Measurements from ENCODE around the gene RPL7L1.
A peak's percentile ranks its signal among the peaks of the same experiment; 100 is the strongest.

RPL7L1 gene

GRCh38 chr6:42879372-42880239 lies at the start of gene RPL7L1:
RPL7L1 (plus strand) TSS chr6:42879616; CDS start chr6:42879911, 295 bp downstream.
- Mint-ChIP-seq H3K4me1 (peaks cover 42% of the 10 kb centered on the region), H3K4me3 (peak within 1 kb of the TSS; percentile 90), H3K27ac (peak within 1 kb of the TSS; percentile 95), H3K36me3 (peaks cover 17% of the 10 kb centered on the region), H3K9me3 (no peaks in the 10 kb centered on the region), H3K27me3 (no peaks in the 10 kb centered on the region)
- CTCF ChIA-PET, result interaction anchor here (1.0 to 5.2 kb wide), 9 partner anchors 10 to 332 kb away, joined by 3 to 38 read pairs (median 4); partner anchors contain the start of gene TBCC
- DNase-seq, result peak; percentile 88

GRCh38 chr6:42831237-42831636 lies 48.2 kb upstream of the RPL7L1 start:
- no peak for DNase-seq
- Mint-ChIP-seq H3K27ac (no peak overlapping the region), H3K4me3 (no peak overlapping the region), H3K27me3 (no peaks in the 10 kb centered on the region), H3K36me3 (peaks cover 50% of the 10 kb centered on the region), H3K9me3 (no peaks in the 10 kb centered on the region), H3K4me1 (no peaks in the 10 kb centered on the region)
- CTCF ChIA-PET, result interaction anchor here (1.0 kb wide), 1 partner anchor 10 kb away, joined by 3 read pairs; no protein-coding TSS in a partner anchor

- CTCF ChIA-PET, result no interaction called here
- no peak for DNase-seq
- H3K4me3 Mint-ChIP-seq, result no peak overlapping the region
- H3K27ac Mint-ChIP-seq, result no peak overlapping the region
- H3K36me3 Mint-ChIP-seq, result peaks cover 32% of the 10 kb centered on the region
- H3K27me3 Mint-ChIP-seq, result no peaks in the 10 kb centered on the region
- H3K9me3 Mint-ChIP-seq, result no peaks in the 10 kb centered on the region
- H3K4me1 Mint-ChIP-seq, result no peaks in the 10 kb centered on the region
Observed at GRCh38 chr6:42834056-42834455, 45.4 kb upstream of the RPL7L1 start.

DNA sequence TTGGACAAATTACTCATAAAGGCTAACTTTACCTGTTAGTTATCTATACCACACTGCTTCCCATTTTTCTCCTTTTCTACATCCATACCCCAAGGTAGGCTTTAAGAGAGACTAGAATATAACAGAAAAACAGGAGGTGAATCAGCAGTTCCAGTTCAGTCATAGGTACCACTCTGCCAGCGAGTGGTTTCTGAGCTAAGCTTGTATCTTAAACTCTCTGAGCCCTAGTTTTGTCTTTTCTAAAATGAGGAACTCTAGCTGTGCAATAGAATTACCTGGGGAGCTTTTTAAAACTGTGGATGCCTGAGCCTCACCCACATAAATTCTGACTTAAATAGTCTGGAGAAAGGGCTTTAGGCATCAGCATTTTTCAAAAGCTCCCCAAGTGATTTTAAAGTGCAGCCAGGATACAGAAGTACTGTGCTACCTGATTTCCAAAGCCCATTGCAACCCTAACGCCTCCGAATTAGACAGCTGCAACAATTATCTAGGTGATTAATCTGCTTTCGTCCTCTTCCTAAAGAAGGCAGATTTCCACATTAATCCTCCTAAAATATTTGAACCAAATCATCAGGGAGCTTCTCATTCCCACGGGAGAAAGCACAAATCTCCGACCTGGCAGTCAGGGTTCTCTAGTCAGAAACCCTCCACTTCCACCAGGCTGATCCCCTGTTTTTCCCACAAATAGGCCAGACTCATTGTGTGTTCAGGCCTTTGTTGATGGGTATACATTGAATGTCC lies 37.4 kb upstream of the RPL7L1 start:
- no peaks in the 10 kb centered on the region for H3K27me3 Mint-ChIP-seq
- no peak for DNase-seq
- no peaks in the 10 kb centered on the region for H3K9me3 Mint-ChIP-seq
- no peak overlapping the region for H3K27ac Mint-ChIP-seq
- CTCF ChIA-PET, result interaction anchor here (0.7 to 0.8 kb wide), 2 partner anchors 13 to 301 kb away, joined by 3 read pairs; no protein-coding TSS in a partner anchor
- H3K36me3 Mint-ChIP-seq, result peaks cover 21% of the 10 kb centered on the region
- no peak overlapping the region for H3K4me3 Mint-ChIP-seq
- H3K4me1 Mint-ChIP-seq, result no peaks in the 10 kb centered on the region

- no peaks in the 10 kb centered on the region for H3K27me3 Mint-ChIP-seq
- no peak for DNase-seq
- H3K4me1 Mint-ChIP-seq, result no peaks in the 10 kb centered on the region
- peaks cover 18% of the 10 kb centered on the region for H3K36me3 Mint-ChIP-seq
- CTCF ChIA-PET, result no interaction called here
- no peak overlapping the region for H3K4me3 Mint-ChIP-seq
- H3K9me3 Mint-ChIP-seq, result no peaks in the 10 kb centered on the region
- H3K27ac Mint-ChIP-seq, result no peak overlapping the region
Observed at GRCh38 chr6:42845327-42845694, 34.1 kb upstream of the RPL7L1 start.

DNA sequence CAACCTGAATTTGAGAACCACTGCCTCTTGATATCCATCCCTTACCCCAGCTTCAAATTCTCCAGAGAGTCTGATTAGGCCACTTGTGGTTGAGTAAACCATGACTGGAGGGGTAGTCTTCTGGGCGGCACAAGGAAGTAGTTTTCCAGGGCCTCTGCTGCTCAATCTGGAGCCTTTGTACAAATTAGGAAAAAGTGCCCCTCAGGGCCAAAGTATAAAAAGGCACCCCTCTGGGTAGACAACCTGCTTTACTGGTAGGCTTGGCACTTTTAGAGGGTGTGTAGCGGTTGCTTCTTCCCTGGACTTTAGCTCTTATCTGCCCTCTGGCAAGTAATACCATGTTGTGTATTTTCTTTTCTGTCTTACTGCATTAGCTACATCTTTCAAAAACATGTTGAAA lies 32.9 kb upstream of the RPL7L1 start:
- peaks cover 16% of the 10 kb centered on the region for H3K36me3 Mint-ChIP-seq
- CTCF ChIA-PET, result no interaction called here
- no peaks in the 10 kb centered on the region for H3K9me3 Mint-ChIP-seq
- H3K4me1 Mint-ChIP-seq, result no peaks in the 10 kb centered on the region
- H3K27me3 Mint-ChIP-seq, result no peaks in the 10 kb centered on the region
- no peak for DNase-seq
- H3K27ac Mint-ChIP-seq, result no peak overlapping the region
- no peak overlapping the region for H3K4me3 Mint-ChIP-seq

- H3K27me3 Mint-ChIP-seq, result no peaks in the 10 kb centered on the region
- CTCF ChIA-PET, result interaction anchor here (0.6 kb wide), 1 partner anchor 187 kb away, joined by 3 read pairs; no protein-coding TSS in a partner anchor
- H3K36me3 Mint-ChIP-seq, result peaks cover 24% of the 10 kb centered on the region
- H3K4me3 Mint-ChIP-seq, result no peak overlapping the region
- H3K9me3 Mint-ChIP-seq, result no peaks in the 10 kb centered on the region
- H3K27ac Mint-ChIP-seq, result no peak overlapping the region
- DNase-seq, result no peak
- H3K4me1 Mint-ChIP-seq, result no peaks in the 10 kb centered on the region
Observed at GRCh38 chr6:42848700-42849099, 30.7 kb upstream of the RPL7L1 start.

GRCh38 chr6:42851599-42851998 lies 27.8 kb upstream of the RPL7L1 start:
- no peaks in the 10 kb centered on the region for H3K9me3 Mint-ChIP-seq
- H3K27me3 Mint-ChIP-seq, result no peaks in the 10 kb centered on the region
- DNase-seq, result no peak
- no peak overlapping the region for H3K4me3 Mint-ChIP-seq
- H3K36me3 Mint-ChIP-seq, result peaks cover 28% of the 10 kb centered on the region
- H3K27ac Mint-ChIP-seq, result no peak overlapping the region
- no peaks in the 10 kb centered on the region for H3K4me1 Mint-ChIP-seq
- CTCF ChIA-PET, result interaction anchor here (0.6 kb wide), 1 partner anchor 22 kb away, joined by 3 read pairs; no protein-coding TSS in a partner anchor

- H3K27ac Mint-ChIP-seq, result no peak overlapping the region
- H3K36me3 Mint-ChIP-seq, result peaks cover 44% of the 10 kb centered on the region
- H3K4me1 Mint-ChIP-seq, result no peaks in the 10 kb centered on the region
- no peaks in the 10 kb centered on the region for H3K9me3 Mint-ChIP-seq
- no peak overlapping the region for H3K4me3 Mint-ChIP-seq
- no peaks in the 10 kb centered on the region for H3K27me3 Mint-ChIP-seq
- no peak for DNase-seq
- CTCF ChIA-PET, result no interaction called here
Observed at GRCh38 chr6:42860036-42860435, 19.4 kb upstream of the RPL7L1 start.

GRCh38 chr6:42860481-42860880 lies 18.9 kb upstream of the RPL7L1 start:
- CTCF ChIA-PET, result no interaction called here
- Mint-ChIP-seq H3K9me3 (no peaks in the 10 kb centered on the region), H3K4me3 (no peak overlapping the region), H3K27ac (no peak overlapping the region), H3K4me1 (no peaks in the 10 kb centered on the region), H3K27me3 (no peaks in the 10 kb centered on the region), H3K36me3 (peaks cover 41% of the 10 kb centered on the region)
- DNase-seq, result no peak

DNA sequence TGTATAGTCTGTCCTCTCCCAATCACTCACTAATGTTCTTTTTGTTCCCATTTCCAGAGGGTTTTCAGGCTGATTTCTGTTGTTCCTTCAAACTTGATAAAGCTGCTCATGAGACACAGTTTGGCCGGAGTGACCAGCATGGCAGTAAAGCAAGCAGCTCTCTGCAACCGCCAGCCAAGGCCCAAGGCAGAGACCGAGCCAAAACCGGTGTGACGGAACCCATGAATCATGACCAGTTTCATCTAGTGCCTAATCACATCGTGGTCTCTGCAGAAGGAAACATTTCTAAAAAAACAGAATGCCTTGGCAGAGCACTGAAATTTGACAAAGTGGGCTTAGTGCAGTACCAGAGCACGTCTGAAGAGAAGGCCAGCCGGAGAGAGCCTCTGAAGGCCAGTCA lies 14.8 kb upstream of the RPL7L1 start:
- H3K4me3 Mint-ChIP-seq, result no peak overlapping the region
- H3K27ac Mint-ChIP-seq, result no peak overlapping the region
- CTCF ChIA-PET, result interaction anchor here (0.5 kb wide), 1 partner anchor 677 kb away, joined by 3 read pairs; no protein-coding TSS in a partner anchor
- no peak for DNase-seq
- H3K36me3 Mint-ChIP-seq, result peaks cover 41% of the 10 kb centered on the region
- no peaks in the 10 kb centered on the region for H3K27me3 Mint-ChIP-seq
- no peaks in the 10 kb centered on the region for H3K4me1 Mint-ChIP-seq
- H3K9me3 Mint-ChIP-seq, result no peaks in the 10 kb centered on the region

DNA sequence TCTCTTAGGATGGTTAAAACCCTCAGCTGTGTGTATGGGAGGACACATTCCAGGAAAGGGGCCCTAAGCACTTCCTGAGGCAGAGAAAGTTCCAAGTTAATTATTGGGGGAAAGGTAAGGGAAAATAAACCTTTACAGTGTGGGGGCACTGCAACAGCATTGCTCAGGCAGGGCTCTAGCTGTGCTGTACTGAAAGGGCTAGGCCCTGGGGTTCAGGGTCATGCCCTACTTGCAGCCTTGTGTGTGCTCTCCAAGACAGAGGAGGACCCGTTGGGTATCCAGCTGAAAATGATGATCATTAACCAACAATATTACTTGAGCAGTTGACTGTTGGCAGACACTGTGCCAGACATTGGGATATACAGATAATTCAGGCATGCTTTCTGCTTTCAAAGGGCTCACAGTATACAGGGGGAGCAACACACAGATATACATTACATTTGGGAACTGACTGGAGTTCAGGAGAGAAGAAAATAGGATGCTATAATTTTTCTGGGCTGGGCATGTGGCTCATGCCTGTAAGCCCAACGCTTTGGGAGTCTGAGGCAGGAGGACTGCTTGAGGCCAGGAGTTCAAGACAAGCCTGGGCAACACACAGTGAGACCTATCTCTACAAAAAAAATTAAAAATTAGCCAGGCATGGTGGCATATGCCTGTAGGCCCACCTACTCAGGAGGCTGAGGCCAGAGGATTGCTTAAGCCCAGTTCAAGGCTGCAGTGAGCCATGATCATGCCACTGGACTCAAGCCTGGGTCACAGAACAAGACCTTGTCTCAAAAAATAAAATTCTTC lies 9.1 kb upstream of the RPL7L1 start:
- DNase-seq, result no peak
- Mint-ChIP-seq H3K36me3 (peaks cover 15% of the 10 kb centered on the region), H3K27me3 (no peaks in the 10 kb centered on the region), H3K27ac (no peak overlapping the region), H3K9me3 (no peaks in the 10 kb centered on the region), H3K4me3 (no peak overlapping the region), H3K4me1 (no peaks in the 10 kb centered on the region)
- CTCF ChIA-PET, result no interaction called here

DNA sequence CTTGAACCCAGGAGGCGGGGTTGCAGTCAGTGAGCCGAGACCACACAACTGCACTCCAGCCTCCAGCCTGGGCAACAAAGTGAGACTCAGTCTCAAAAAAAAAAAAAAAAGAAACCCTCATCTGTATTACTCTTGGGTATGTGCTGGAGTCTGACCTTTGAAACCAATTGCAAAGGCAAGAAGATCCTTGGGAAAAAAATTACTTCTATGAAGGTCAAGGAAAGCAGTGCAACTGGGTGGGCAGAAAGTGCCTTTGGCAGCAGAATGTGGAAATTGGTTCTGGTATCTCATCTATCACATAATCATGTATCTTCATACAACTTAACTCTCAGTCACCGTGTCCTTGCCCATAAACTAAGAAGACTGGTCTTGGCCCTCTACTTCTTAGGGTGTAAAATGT lies 7.7 kb upstream of the RPL7L1 start:
- no peak overlapping the region for H3K4me3 Mint-ChIP-seq
- CTCF ChIA-PET, result no interaction called here
- no peaks in the 10 kb centered on the region for H3K4me1 Mint-ChIP-seq
- H3K9me3 Mint-ChIP-seq, result no peaks in the 10 kb centered on the region
- no peak overlapping the region for H3K27ac Mint-ChIP-seq
- no peaks in the 10 kb centered on the region for H3K27me3 Mint-ChIP-seq
- DNase-seq, result no peak
- peaks cover 13% of the 10 kb centered on the region for H3K36me3 Mint-ChIP-seq

DNA sequence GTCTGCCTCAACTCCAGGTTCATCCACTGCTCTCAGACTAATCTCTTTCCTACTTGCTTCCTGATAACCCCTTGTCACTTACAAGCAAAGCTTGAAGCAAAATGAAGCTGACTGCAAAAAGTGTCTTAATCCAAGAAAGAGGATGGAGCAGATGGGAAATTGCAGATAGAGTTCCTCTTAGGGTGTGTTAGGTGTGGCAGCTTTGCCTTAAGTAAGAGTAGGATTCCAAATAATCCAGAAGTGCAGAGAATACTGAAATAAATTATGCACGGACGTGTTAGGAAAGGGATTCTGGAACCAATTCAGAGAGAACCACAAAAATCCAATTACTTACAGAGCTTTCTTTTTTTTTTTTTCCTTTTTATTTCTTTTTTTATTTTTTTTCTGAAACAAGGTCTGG lies 6.1 kb upstream of the RPL7L1 start:
- Mint-ChIP-seq H3K36me3 (peaks cover 4% of the 10 kb centered on the region), H3K27me3 (no peaks in the 10 kb centered on the region), H3K4me3 (no peak overlapping the region), H3K4me1 (peaks cover 7% of the 10 kb centered on the region), H3K27ac (no peak overlapping the region), H3K9me3 (no peaks in the 10 kb centered on the region)
- CTCF ChIA-PET, result interaction anchor here (1.3 kb wide), 1 partner anchor 212 kb away, joined by 3 read pairs; no protein-coding TSS in a partner anchor
- no peak for DNase-seq

Data from activated naive CD4-positive, alpha-beta T cell treated with anti-CD3 and anti-CD28 coated beads, Interleukin-2, amount 10 ng/mL, durations not matched to agents 7 days and 5 days (primary cell).